Upper lobe of left lung (tissue), 6 donors: ENCODE measurements around the gene BNC2. TPM values are rescaled to one million over a fixed set of nuclear protein-coding genes. Genes with fewer than 3 reads are reported as not detected.
A peak's percentile ranks its signal among the peaks of the same experiment; 100 is the strongest.

ENCODE experiments used
- ATAC-seq, 2 donors: fragments of 200-7000 bp; cut with Tn5 transposase; one replicate each; pipeline ENCODE4 v1.9.1; 2022; ENCODE audit warnings: mild to moderate bottlenecking in 2 of 2, moderate library complexity in 2 of 2; ENCODE audit not compliant: low FRiP score in 2 of 2
- DNase-seq, 2 donors: peaks; one replicate each; pipeline ENCODE4 v3.0.0-alpha.2; 2019 to 2020
- H3K27ac ChIP-seq, 4 donors: fragments of 200-600 bp; sonication (generic); one replicate each; pipeline ENCODE4 v1.5.1; 2016 to 2019
- H3K27me3 ChIP-seq, 4 donors: fragments of 200-600 bp; sonication (generic); one replicate each; pipeline ENCODE4 v1.5.1; 2017 to 2019
- H3K36me3 ChIP-seq, 4 donors: fragments of 200-600 bp; sonication (generic); one replicate each; pipeline ENCODE4 v1.5.1; 2016 to 2019
- H3K4me1 ChIP-seq, 4 donors: fragments of 200-600 bp; sonication (generic); one replicate each; pipeline ENCODE4 v1.5.1; 2018 to 2019
- H3K4me3 ChIP-seq, 4 donors: fragments of 200-600 bp; sonication (generic); one replicate each; pipeline ENCODE4 v1.5.1; 2017 to 2019; ENCODE audit warnings: mild to moderate bottlenecking in 2 of 4, moderate library complexity in 1 of 4
- H3K9me3 ChIP-seq, 4 donors: fragments of 200-600 bp; sonication (generic); one replicate each; pipeline ENCODE4 v1.5.1; 2018 to 2019
- CTCF ChIP-seq, 6 experiments: fragments of 450-650 bp in 4 of 6; fragments of 200-600 bp in 2 of 6; sonication (generic) in 2 of 6; IDR thresholded peaks; one replicate each; pipeline ENCODE4 v1.5.1; 2016 to 2019; ENCODE audit warnings: antibody characterized with exemption in 6 of 6
- EP300 ChIP-seq, 4 donors: sonication (generic); formaldehyde crosslinking; IDR thresholded peaks; one replicate each; pipeline ENCODE4 v1.5.1; 2017; ENCODE audit warnings: antibody characterized with exemption in 4 of 4, control low read depth in 2 of 4
- POLR2A ChIP-seq, 4 donors: fragments of 450-650 bp; IDR thresholded peaks; one replicate each; pipeline ENCODE4 v1.5.1; 2016 to 2017; ENCODE audit warnings: antibody characterized with exemption in 4 of 4, mild to moderate bottlenecking in 2 of 4
- POLR2AphosphoS5 ChIP-seq, 2 donors: sonication (generic); formaldehyde crosslinking; IDR thresholded peaks; one replicate each; pipeline ENCODE4 v1.5.1; 2017; ENCODE audit warnings: antibody characterized with exemption in 2 of 2
- WGBS, 2 donors: methylation state at CpG; one replicate each; pipeline ENCODE4 v1.1.5; 2017 to 2018; 5-methylcytosine and 5-hydroxymethylcytosine counted together
- total RNA-seq, 6 donors: library from RNA; depleted of rRNA in 4 of 6; stranded (reverse); fragments of >200 nt in 4 of 6; gene quantifications; one replicate each; pipeline versions ENCODE4 v1.1.0 to v1.2.1, GENCODE V29; 2016 to 2021
- donor health status: DM: no; HTN: no; CAD: no; lungs with moderate emphysema.
- donor health status: DM: no; HTN: yes; CAD: no; lungs with severe emphysema.

The BNC2 gene
- total RNA-seq, 6 donors from 2014 or later = 4.6 to 21.7 (median 10.7) TPM

- Histone ChIP-seq H3K27me3 (no peaks in the 10 kb centered on the region), H3K36me3 (no peaks in the 10 kb centered on the region), H3K4me1 (peaks cover 0 to 19% (median 12%) of the 10 kb centered on the region in 4 donors), H3K4me3 (peak overlapping the region; percentile 26 to 54 (median 50)), H3K27ac (peak overlapping the region; percentile 82 to 87 (median 83)), H3K9me3 (no peaks in the 10 kb centered on the region)
- ATAC-seq (peak in 1 of 2 donors; percentile 33), DNase-seq (no peak)
- TF ChIP-seq EP300 (IDR thresholded peaks at IDR 0.05) = no peak
- TF ChIP-seq POLR2A (IDR thresholded peaks at IDR 0.05) = no peak
- no peak for TF ChIP-seq CTCF (IDR thresholded peaks at IDR 0.05)
- no peak for TF ChIP-seq POLR2AphosphoS5 (IDR thresholded peaks at IDR 0.05)
- WGBS, 2 donors = 26 to 41% methylated on average over 7 of the region's 7 CpGs
Observed at GRCh38 chr9:16727452-16728136, 142.9 kb downstream of the BNC2 start.

- DNase-seq = peak; percentile 61 to 92
- ATAC-seq = peak; percentile 86 to 89
- no peaks in the 10 kb centered on the region for H3K27me3 ChIP-seq
- no peaks in the 10 kb centered on the region for H3K36me3 ChIP-seq
- no peaks in the 10 kb centered on the region for H3K9me3 ChIP-seq
- whole genome bisulfite sequencing, 2 donors = 1 to 3% methylated on average over 24 to 49 of the region's 60 CpGs
- peak overlapping the region; percentile 26 to 54 (median 50) for H3K4me3 ChIP-seq
- peaks cover 0 to 19% (median 12%) of the 10 kb centered on the region in 4 donors for H3K4me1 ChIP-seq
- H3K27ac ChIP-seq = peak overlapping the region; percentile 82 to 87 (median 83)
- TF ChIP-seq POLR2AphosphoS5 (IDR thresholded peaks at IDR 0.05) = peak; percentile 60 to 61
- TF ChIP-seq CTCF (IDR thresholded peaks at IDR 0.05) = no peak
- peak in 2 of 4 donors; percentile 37 for TF ChIP-seq POLR2A (IDR thresholded peaks at IDR 0.05)
- peak in 1 of 4 donors; percentile 21 for TF ChIP-seq EP300 (IDR thresholded peaks at IDR 0.05)
Observed at GRCh38 chr9:16726718-16727451, 143.6 kb downstream of the BNC2 start.

- TF ChIP-seq CTCF (IDR thresholded peaks at IDR 0.05) (no peak), POLR2AphosphoS5 (IDR thresholded peaks at IDR 0.05) (no peak), POLR2A (IDR thresholded peaks at IDR 0.05) (no peak), EP300 (IDR thresholded peaks at IDR 0.05) (no peak)
- Histone ChIP-seq H3K4me3 (peak overlapping the region in 1 of 4 donors; percentile 54), H3K4me1 (peaks cover 0 to 19% (median 12%) of the 10 kb centered on the region in 4 donors), H3K27ac (peak overlapping the region in 1 of 4 donors; percentile 17), H3K36me3 (no peaks in the 10 kb centered on the region), H3K9me3 (no peaks in the 10 kb centered on the region), H3K27me3 (no peaks in the 10 kb centered on the region)
- no peak for ATAC-seq
- WGBS, 2 donors = 63 to 74% methylated on average over 7 of the region's 7 CpGs
- DNase-seq = no peak
Observed at GRCh38 chr9:16726029-16726428, 144.4 kb downstream of the BNC2 start.

GRCh38 chr9:16725066-16725465 is 145.4 kb downstream of the BNC2 start:
- H3K9me3 ChIP-seq = no peaks in the 10 kb centered on the region
- ATAC-seq (no peak), DNase-seq (no peak)
- no peaks in the 10 kb centered on the region for H3K36me3 ChIP-seq
- TF ChIP-seq CTCF (IDR thresholded peaks at IDR 0.05) (no peak), POLR2AphosphoS5 (IDR thresholded peaks at IDR 0.05) (no peak), EP300 (IDR thresholded peaks at IDR 0.05) (no peak), POLR2A (IDR thresholded peaks at IDR 0.05) (no peak)
- H3K27ac ChIP-seq = no peak overlapping the region
- H3K27me3 ChIP-seq = no peaks in the 10 kb centered on the region
- 71 to 75% methylated on average over 3 of the region's 3 CpGs for WGBS, 2 donors
- peaks cover 0 to 19% (median 12%) of the 10 kb centered on the region in 4 donors for H3K4me1 ChIP-seq
- H3K4me3 ChIP-seq = no peak overlapping the region
